Tibial nerve (tissue), 4 donors: Measurements from ENCODE around the gene FADS6. TPM values are rescaled to one million over a fixed set of nuclear protein-coding genes. Genes with fewer than 3 reads are reported as not detected.

Experiments
- DNase-seq, 2 donors: peaks; one replicate each; pipeline ENCODE4 v3.0.0-alpha.2; 2019; ENCODE audit warnings: low spot score in 2 of 2
- H3K27ac ChIP-seq, 4 donors: fragments of 200-600 bp; sonication (generic) in 3 of 4; one replicate each; pipeline ENCODE4 v1.5.1; 2017 to 2019; ENCODE audit warnings: mild to moderate bottlenecking in 1 of 4
- H3K27me3 ChIP-seq, 2 donors: fragments of 200-600 bp; sonication (generic) in 1 of 2; one replicate each; pipeline versions ENCODE4 v1.5.1 to v1.6.0; 2017 to 2019
- H3K36me3 ChIP-seq, 3 donors: fragments of 200-600 bp; sonication (generic); one replicate each; pipeline ENCODE4 v1.5.1; 2018 to 2019
- H3K4me1 ChIP-seq, 4 donors: fragments of 200-600 bp; sonication (generic) in 3 of 4; one replicate each; pipeline ENCODE4 v1.5.1; 2017 to 2019
- H3K4me3 ChIP-seq, 4 donors: fragments of 200-600 bp; sonication (generic) in 3 of 4; one replicate each; pipeline ENCODE4 v1.5.1; 2017 to 2019; ENCODE audit warnings: mild to moderate bottlenecking in 1 of 4, moderate library complexity in 1 of 4
- H3K9me3 ChIP-seq, 4 donors: fragments of 200-600 bp; sonication (generic) in 3 of 4; one replicate each; pipeline ENCODE4 v1.5.1; 2017 to 2019
- CTCF ChIP-seq, 5 experiments: fragments of 200-600 bp in 3 of 5; fragments of 450-650 bp in 2 of 5; sonication (generic) in 3 of 5; IDR thresholded peaks; one replicate each; pipeline ENCODE4 v1.5.1; 2016 to 2019; ENCODE audit warnings: antibody characterized with exemption in 5 of 5, mild to moderate bottlenecking in 3 of 5, moderate library complexity in 2 of 5
- EP300 ChIP-seq, 2 donors: sonication (generic); formaldehyde crosslinking; IDR thresholded peaks; one replicate each; pipeline ENCODE4 v1.6.1; 2017; ENCODE audit warnings: antibody characterized with exemption in 2 of 2, mild to moderate bottlenecking in 1 of 2
- POLR2A ChIP-seq, 2 donors: fragments of 450-650 bp; IDR thresholded peaks; one replicate each; pipeline ENCODE4 v1.6.1; 2017; ENCODE audit warnings: antibody characterized with exemption in 2 of 2, mild to moderate bottlenecking in 2 of 2, moderate library complexity in 2 of 2
- WGBS, 2 donors: methylation state at CpG; one replicate each; pipeline ENCODE4 v1.1.5; 2018; 5-methylcytosine and 5-hydroxymethylcytosine counted together
- total RNA-seq, 4 donors: library from RNA; depleted of rRNA; stranded (reverse); fragments of >200 nt; gene quantifications; one replicate each; pipeline ENCODE4 v1.1.0, GENCODE V29; 2016

FADS6 gene
- total RNA-seq, 4 donors from 2014 or later: not detected

GRCh38 chr17:74888469-74888868 is 5.0 kb downstream of the FADS6 start:
- Histone ChIP-seq H3K27ac (no peak overlapping the region), H3K4me1 (peaks cover 0 to 8% (median 6%) of the 10 kb centered on the region in 4 donors), H3K9me3 (no peaks in the 10 kb centered on the region), H3K27me3 (peaks cover 0 to 49% of the 10 kb centered on the region in 2 donors), H3K36me3 (no peaks in the 10 kb centered on the region), H3K4me3 (no peak overlapping the region)
- WGBS, 2 donors: 46% methylated on average over 9 to 13 of the region's 13 CpGs
- no peak for TF ChIP-seq EP300 (IDR thresholded peaks at IDR 0.05)
- no peak for TF ChIP-seq CTCF (IDR thresholded peaks at IDR 0.05)
- no peak for TF ChIP-seq POLR2A (IDR thresholded peaks at IDR 0.05)
- no peak for DNase-seq

- no peak overlapping the region for H3K27ac ChIP-seq
- no peaks in the 10 kb centered on the region for H3K9me3 ChIP-seq
- peaks cover 0 to 3% (median 0%) of the 10 kb centered on the region in 4 donors for H3K4me1 ChIP-seq
- H3K36me3 ChIP-seq: no peaks in the 10 kb centered on the region
- no peak overlapping the region for H3K4me3 ChIP-seq
- H3K27me3 ChIP-seq: peaks cover 0 to 38% of the 10 kb centered on the region in 2 donors
- WGBS, 2 donors: 62 to 63% methylated on average over 15 of the region's 15 CpGs
- no peak for TF ChIP-seq EP300 (IDR thresholded peaks at IDR 0.05)
- no peak for TF ChIP-seq CTCF (IDR thresholded peaks at IDR 0.05)
- TF ChIP-seq POLR2A (IDR thresholded peaks at IDR 0.05): no peak
- DNase-seq: no peak
These were observed 10.1 kb downstream of the FADS6 start for GRCh38 chr17:74883241-74883745.

- no peak for TF ChIP-seq EP300 (IDR thresholded peaks at IDR 0.05)
- no peak for TF ChIP-seq CTCF (IDR thresholded peaks at IDR 0.05)
- no peak for TF ChIP-seq POLR2A (IDR thresholded peaks at IDR 0.05)
- DNase-seq: no peak
- Histone ChIP-seq H3K27me3 (peaks cover 0 to 39% of the 10 kb centered on the region in 2 donors), H3K4me1 (peaks cover 0 to 9% (median 0%) of the 10 kb centered on the region in 4 donors), H3K36me3 (no peaks in the 10 kb centered on the region), H3K9me3 (no peaks in the 10 kb centered on the region), H3K27ac (no peak overlapping the region), H3K4me3 (no peak overlapping the region)
- 60 to 71% methylated on average over 19 to 20 of the region's 20 CpGs for WGBS, 2 donors
These were observed 10.8 kb downstream of the FADS6 start for GRCh38 chr17:74882517-74883240.

- WGBS, 2 donors: 59 to 64% methylated on average over 10 to 11 of the region's 11 CpGs
- Histone ChIP-seq H3K27me3 (peaks cover 0 to 33% of the 10 kb centered on the region in 2 donors), H3K27ac (no peak overlapping the region), H3K36me3 (no peaks in the 10 kb centered on the region), H3K4me1 (peaks cover 0 to 14% (median 0%) of the 10 kb centered on the region in 4 donors), H3K4me3 (no peak overlapping the region), H3K9me3 (no peaks in the 10 kb centered on the region)
- DNase-seq: no peak
- TF ChIP-seq POLR2A (IDR thresholded peaks at IDR 0.05): no peak
- no peak for TF ChIP-seq EP300 (IDR thresholded peaks at IDR 0.05)
- no peak for TF ChIP-seq CTCF (IDR thresholded peaks at IDR 0.05)
These were observed 12.4 kb downstream of the FADS6 start for GRCh38 chr17:74881073-74881472.

- no peak for DNase-seq
- 83 to 87% methylated on average over 10 to 15 of the region's 16 CpGs for WGBS, 2 donors
These were observed 14.1 kb downstream of the FADS6 start for GRCh38 chr17:74879308-74879707.

More at GRCh38 chr17:74879308-74879707, 14.1 kb downstream of the FADS6 start:
- no peak overlapping the region for H3K27ac ChIP-seq
- H3K36me3 ChIP-seq: no peaks in the 10 kb centered on the region
- H3K4me1 ChIP-seq: peaks cover 0 to 14% (median 0%) of the 10 kb centered on the region in 4 donors
- H3K9me3 ChIP-seq: no peaks in the 10 kb centered on the region
- H3K27me3 ChIP-seq: peaks cover 0 to 23% of the 10 kb centered on the region in 2 donors
- TF ChIP-seq CTCF (IDR thresholded peaks at IDR 0.05): no peak
- TF ChIP-seq POLR2A (IDR thresholded peaks at IDR 0.05): no peak
- no peak for TF ChIP-seq EP300 (IDR thresholded peaks at IDR 0.05)
- H3K4me3 ChIP-seq: no peak overlapping the region
